GM21717 (cell line): ENCODE measurements around the gene C7orf57.
"Not testable (repeated sequence)": the region's sequence is repeated elsewhere in the genome, so short reads cannot be mapped to it uniquely, and the experiment has no call there.

Experiments
- ATAC-seq: cut with Tn5 transposase; IDR thresholded peaks from one replicate; pipeline ENCODE4 v1.9.1; 2021; ENCODE audit warnings: mild to moderate bottlenecking, moderate library complexity; ENCODE audit not compliant: unreplicated experiment

The C7orf57 gene

DNA sequence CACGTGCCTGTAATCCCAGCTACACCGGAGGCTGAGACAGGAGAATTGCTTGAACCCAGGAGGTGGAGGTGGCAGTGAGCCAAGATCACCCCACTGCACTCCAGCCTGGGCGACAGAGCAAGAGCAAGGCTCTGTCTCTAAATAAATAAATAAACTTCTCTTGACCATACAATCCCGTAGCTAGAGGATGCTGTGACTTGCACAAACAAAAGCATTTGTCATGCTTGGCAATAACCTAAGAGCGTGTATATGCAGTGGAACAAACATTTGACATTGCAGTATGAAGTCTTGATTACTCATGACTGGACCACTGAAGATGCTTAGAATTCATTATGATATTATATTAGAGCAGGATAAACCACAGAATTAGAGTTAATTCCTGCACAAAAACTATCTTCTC lies 1.4 kb upstream of the C7orf57 start:
- ATAC-seq, result no peak

DNA sequence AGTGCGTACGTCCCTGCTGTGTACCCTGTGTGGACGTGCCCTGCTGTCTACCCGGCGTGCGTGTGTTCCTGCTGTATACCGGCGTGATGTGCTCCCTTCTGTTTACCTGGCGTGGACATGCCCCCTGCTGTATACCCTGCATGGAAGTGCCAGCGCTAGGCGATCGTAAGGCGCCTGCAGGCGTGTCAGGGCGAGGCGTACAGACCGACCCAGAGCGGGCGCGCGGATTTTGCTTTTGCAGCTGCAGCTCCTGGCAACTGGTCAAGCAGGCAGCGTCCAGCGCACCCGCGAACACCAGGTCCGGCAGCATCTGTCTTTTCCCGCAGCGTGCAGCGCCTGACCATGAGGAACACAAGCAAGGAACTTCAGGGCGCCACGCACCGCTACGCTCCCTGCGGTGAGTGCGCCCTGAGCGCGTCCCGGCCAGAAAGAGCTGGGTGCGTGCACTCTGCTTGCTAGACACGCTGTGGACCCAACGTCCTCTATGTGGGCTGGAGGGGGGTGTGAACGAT lies 680 bp downstream of the C7orf57 start:
- ATAC-seq, result no peak

DNA sequence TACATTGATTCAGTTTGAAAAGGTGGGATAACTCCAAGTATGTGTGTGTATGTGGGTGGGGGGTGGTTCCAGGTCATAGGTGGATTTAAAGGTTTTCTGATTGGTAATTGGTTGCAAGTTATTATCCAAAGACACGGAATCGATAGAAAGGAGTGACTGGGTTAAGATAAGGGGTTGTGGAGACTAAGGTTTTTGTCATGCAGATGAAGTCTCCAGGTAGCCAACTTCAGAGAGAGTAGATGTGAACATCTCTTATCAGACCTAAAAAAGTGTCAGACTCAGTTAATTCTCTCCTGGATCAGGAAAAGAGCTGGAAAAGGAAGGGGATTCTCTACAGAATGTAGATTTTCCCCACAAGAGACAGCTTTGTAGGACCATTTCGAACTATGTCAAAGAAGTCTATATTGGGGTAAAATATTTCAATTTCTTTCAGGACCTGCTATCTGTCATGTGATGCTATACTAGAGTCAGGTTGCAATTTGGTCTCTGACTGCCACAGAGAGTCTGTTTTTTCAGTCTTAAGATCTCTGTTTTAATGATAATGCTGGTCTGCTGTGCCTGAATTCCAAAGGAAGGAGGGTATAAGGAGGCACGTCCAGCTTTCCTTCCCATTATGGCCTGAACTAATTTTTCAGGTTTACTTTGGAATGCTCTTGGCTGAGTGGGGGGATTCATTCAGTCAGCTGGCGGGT lies 3.6 kb downstream of the C7orf57 start:
- no peak for ATAC-seq

DNA sequence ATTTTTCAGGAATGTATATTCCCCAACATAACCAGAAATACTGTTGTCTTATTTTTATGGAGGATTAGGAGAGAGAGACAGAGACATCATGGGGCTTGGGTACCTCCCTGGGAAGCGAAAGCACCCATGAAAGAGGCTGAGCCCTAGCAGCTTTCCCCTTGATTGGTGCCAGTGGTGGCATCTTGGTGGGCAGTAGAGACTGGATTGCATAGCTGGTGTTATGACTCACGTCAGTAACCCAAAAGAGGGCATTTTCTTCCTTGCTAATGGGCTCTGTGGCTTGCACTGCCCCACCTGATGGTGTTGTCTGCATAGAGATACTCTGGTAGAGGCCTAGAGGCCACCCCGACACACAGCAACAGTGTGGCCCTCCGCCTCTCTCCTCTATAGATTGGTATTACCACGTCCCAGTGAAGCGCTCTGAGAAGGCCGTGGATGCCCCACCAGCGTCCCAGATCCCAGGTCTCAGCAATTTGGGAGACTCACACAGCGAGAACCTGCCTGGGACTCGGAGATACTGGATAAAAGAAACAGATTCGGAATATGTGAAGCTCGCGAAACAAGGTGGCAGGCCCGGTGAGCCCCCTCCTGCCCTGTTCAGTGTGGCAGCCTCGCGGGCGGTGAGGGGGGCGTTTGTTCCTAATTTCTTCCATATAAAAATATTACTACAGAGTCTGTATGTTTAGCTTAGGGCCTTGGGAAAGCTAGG lies 5.8 kb downstream of the C7orf57 start:
- no peak for ATAC-seq

DNA sequence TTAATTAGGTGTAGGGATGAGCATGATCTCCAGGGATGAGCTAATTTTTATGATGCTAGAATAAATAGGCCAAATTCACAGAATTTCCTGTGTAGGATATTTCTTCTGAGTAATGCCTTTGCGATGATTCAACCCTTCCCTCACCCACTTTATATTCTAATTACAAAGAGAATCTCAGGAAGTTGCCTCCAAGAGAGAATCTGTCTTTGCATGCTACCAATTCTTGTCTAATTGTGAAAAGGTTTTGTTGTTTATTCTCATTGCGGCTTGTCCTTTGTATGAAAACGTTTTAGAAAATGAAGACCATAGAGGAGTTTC lies 6.3 kb downstream of the C7orf57 start:
- ATAC-seq, result no peak

DNA sequence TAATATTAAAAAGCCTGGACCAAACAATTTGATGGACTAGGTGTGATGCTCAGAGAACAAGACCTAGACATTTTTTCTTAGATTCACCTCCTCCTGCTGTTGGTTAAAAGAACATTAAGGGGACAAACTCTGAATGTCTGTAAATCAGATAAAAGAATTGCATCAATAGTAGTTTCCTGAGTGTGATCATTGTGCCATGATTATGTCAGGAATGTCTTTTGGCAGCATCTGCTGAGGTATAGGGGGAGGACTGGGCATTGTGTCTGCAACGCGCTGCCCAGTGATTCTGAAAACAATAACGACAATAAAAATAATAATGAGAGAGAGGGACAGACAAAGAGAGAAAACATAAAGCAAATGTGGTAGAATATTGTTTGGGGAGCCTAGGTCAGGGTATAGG lies 6.9 kb downstream of the C7orf57 start:
- ATAC-seq, result no peak

DNA sequence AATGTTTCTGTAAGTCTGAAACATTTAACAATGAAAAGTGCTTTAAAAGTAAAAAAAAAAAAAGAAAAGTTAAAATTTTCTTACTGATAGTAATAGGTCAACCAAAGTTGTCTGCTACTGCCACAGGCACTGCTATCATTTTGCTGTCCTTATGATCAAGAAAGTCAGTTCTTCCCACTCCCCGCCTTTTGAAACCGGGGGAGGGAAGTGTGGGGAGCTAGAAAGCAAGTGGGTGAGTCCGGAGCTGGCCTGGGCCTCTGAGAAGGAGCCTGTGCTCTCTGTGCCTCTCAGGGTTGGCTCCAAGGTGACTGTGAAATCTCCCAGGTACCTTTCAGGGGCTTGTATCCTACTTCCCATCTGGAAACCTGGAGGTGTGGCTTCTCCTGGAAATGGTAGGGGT lies 7.3 kb downstream of the C7orf57 start:
- ATAC-seq, result no peak

DNA sequence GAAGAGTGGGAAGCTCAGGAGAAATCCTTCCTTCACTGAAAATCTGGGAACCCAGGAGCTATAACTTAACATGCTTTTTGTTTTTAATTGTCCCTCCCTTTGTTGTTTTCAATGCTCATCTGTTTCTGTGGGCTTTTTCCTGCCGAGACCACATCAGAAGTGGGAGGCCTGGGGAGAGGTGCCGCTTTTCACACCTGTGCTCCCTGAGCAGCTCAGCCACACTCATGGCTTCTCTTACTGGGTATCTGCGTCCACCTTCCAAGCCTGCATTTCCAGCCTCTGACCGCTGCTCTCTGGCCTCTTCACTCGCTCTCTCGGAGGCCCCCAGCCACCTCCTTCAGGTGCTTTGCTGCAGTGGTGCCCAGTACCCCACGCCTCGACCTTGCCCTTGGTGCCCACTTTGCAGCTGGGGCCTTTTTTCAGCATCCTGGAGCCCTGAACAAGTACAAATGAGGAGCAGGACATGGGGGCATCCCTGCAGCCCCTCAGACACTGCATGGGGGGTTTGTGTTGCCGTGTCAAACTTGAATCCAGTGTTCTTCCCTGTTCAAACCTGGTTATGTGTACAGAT lies 9.9 kb downstream of the C7orf57 start:
- no peak for ATAC-seq

DNA sequence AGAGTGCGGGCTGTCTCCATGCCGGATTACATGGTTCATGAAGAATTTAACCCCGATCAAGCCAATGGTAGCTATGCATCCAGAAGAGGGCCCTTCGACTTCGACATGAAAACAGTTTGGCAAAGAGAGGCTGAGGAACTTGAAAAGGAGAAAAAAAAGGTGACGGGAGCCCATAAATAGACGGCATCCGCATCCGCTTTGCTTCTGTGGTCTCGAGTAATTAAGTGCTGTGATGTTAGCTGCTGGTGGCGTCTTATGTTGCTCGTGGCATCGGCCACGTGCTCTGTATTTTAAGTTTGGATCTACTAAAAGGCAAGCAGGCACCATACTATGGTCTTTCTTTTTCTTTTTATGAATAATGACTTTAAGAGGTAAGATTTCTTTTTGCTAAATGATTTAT lies 11.1 kb downstream of the C7orf57 start:
- ATAC-seq, result no peak

DNA sequence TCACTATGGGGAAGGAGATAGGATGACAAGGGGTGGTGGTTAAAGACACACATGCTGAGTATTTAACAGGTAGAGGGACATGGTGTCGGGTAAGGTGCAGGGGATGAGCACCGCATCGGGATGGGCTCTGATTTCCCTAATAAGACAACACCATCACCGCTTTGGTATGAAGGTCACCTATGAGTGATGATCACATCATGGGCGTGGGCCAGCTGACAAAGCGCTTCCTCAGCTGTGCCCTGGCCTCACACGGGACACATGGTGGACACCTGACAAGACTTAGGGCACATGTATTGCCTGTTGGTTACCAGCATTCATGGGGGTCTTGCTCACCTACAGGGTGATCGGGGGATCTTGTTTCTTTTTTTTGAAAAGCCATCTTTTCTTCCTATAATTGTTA lies 12.8 kb downstream of the C7orf57 start:
- no peak for ATAC-seq

DNA sequence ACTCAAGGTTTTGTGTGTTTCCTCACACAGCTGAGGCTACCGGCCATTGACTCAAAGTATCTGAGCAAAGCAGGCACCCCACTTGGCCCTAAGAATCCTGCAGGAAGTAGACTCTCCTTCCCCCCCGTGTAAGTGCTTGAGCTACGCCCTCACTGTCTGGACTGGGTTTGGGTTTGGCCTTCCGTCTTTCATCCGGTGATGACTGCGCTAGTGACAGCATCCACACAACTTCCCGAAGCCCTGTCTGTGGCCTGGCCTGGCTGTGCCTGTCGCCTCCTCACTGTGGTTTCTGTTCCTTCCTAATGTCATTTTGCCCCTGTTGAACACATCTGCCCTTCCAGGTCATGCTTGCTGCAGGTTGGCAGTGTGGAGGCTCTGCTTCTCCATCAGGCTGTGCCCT lies 14.5 kb downstream of the C7orf57 start:
- ATAC-seq, result no peak

DNA sequence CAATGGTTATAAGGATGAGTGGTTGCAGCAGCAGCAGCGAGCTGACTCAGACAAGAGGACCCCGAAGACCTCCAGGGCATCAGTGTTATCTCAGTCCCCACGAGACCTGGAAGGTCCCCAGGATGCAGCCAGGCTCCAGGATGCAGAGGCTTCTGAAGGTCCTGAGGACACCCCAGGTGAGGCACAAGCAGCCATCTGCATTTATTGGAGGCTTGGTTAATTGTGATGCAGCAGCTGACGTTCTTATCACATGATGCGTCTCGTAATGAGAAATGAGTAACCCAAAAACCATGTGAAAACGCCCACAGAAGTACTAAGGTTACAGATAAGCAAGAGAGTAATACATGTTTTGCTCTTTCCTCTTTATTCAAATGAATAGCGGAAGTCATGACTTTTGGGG lies 17.4 kb downstream of the C7orf57 start:
- no peak for ATAC-seq

DNA sequence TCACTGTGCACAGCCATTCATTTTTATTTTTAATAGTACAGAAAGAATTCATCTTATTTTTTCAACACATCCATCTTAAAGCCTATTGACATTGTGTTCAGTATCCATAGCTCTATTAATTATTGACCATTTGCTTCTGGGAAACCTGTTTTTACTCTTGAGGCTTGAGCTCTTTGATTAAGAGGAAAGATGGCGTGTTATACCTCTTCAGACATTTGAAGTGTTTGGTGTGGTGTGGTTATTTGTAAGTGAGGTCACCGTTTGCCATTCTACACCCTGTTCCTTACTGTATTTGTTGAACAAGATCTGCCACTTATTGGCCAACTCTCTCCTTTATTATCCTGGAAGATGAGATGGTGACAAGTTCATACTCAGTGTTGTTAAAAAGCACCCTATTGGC lies 18.4 kb downstream of the C7orf57 start:
- no peak for ATAC-seq

DNA sequence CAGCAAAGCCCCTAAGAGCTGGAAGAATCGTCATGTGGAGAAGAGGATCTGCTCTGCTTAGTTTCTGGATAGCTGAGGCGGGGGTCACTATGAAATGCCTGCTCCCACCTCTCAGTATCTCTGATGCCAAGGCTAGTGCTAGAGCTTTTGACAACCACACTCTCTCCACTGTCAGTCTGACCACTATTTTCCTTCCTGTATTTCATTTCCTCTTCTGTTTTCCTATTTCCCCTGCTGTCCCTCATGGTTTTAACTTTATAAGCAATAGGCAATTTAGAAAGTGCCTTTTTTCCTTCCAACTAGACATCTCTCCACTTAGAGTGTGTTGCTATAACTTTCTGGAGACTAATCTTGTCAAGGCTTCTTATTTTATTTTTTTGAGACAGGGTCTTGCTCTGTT lies 23.6 kb downstream of the C7orf57 start:
- ATAC-seq, result no peak

DNA sequence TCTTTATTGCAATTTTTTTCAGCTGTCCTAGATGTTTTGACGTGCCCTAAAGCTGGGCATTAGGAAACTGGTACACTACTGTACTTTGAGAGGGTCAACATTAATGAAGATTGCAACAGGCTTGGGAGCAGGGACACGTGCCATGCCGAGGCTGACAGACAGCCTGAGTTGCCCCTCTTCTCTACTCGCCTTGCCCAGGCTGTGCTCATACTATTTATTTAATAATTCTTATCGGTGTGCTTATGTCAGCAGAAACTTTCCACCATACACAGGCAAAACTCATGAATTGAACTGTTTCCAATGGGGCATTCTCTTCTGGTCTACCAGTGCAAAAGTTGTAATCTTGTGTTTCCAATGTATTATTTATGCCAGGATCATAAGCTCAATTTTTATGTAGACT lies 24.4 kb downstream of the C7orf57 start:
- ATAC-seq, result no peak

DNA sequence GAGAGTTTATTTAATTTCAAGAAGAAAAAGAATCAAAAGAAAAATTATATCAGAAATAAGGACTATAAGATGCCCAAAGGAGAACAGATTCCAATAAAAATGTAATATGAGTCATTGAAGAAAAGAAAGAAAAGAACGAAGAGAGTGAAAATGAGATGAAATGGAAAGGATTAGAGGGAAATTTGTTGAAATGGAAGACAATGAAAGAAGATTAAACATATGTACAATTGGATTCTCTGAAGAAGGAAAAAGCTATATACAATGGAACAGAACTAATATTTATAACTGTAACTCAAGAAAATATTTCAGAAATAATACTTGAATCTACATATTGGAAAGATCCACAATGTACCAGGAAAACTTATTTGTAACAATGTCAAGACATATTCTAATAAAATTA lies 28.6 kb downstream of the C7orf57 start:
- ATAC-seq, result no peak

DNA sequence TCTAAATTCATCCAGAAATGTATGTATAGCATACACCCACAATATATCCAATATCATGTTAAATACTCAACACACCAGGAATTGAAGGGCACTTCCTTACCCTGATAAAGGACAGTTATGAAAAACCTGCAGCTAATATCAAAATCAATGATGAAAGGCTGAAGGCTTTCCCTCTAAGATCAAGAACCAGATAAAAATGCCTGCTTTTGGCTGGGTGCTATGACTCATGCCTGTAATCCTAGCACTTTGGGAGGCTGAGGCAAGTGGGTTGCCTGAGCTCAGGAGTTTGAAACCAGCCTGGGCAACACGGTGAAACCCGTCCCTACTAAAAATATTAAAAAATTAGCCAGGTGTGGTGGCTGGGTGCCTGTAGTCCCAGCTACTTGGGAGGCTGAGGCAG lies 32.1 kb downstream of the C7orf57 start:
- ATAC-seq, result no peak

DNA sequence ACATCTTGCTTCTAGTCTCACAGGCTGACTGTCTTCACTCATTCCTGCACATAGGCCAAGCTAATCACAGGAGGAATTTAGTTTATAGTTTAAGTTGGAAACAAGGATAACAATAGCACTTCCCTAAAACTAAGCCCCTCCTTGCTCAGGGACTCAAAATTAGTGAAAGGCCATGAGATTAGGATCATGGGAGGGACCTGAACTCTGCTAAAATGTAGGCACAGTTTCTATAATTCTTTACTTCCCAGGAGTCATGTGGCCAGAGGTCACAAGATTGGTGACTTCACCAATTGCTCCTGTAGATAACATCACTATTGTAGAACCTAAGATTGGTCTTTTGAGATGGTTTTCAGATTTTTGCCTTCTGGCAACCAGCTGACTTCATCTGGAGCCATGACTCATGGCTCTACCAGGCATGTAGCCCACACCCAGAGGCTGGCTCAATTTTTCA lies 38.9 kb downstream of the C7orf57 start:
- ATAC-seq, result no peak

DNA sequence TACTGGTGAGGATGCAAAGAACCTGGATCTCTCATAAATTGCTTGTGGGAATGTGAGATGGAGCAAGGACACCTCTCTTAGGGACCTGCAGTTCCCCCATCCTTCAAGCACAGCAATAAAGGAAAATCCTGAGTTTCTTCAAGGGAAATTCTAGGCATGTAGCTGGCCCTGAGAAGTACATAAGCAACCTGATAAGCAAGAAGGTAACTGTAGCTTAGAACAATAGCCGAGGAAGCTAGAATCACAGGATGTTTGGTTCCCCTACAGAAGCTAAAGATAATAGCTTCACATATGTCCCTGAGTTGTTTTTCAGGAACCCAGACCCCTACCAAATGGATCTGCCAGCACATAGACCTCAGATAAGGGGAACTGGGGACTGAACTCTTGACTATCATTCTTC lies 42.1 kb downstream of the C7orf57 start:
- no peak for ATAC-seq

DNA sequence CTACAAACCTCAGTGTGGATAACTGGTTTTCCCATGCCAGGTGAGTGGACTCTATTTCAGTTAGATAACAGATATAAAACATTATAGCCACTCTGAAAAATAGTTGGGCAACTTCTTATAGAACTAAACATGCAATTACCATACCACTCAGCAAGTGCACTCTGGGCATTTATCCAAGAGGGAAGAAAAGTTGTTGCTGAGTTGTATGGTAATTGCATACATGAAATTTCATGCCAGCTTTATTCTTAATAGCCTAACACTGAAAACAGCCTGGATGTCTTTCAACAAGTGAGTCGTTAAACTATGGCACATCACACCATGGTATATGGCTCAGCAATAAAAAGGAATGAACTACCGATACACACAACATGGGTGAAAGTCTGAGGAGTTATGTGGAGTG lies 43.1 kb downstream of the C7orf57 start:
- ATAC-seq, result no peak

DNA sequence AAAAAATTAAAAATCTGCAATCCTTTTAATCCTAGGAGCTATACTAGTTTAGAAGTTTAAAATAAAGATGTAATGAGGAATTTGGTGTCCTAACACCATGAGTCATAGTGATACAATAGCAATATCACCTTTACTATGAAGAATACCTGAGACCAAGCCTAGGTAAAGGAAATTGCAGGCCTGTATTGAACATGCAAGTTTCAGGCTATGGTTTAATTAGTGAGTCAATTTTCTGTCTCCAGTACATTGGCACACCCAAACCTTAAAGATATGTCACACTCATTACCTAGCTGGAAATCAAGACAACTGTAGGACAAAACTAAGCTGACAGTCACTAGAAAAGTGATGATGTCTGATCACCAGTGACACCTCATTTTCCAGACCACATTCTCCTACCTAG lies 47.0 kb downstream of the C7orf57 start:
- not testable (repeated sequence) for ATAC-seq

DNA sequence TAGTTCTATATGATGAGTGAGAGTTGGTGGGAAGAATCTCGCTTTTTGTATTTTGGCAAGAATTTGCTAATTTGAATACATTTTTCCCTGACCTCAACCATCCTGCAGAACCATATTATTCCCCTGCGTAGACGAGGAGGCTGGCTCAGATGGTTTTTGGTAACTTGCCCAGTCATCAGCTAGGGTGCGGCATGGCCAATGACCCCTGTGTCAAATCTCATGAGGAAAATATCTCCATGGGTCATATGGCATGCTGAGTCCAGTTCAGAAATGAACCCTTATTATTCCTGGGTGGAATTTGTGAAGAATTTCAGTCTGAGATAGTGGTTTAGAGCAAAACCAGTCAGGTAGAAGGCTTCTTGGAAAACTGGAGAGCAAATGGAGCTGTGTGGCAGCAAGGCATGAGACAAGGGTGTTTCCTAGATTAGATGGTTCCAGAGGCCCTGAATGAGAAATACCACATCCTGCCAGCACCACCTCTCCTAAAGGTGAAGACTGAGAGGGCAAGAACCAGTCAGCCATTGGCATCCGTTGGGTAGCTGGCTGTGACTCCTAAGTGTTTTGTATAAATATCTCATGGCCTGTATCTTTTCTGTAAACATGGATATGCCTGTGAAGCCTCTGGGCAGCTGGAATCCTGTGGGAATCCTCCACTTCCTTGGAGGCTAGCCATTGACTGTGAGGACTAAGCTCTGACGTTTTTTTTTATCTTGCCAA lies 47.9 kb downstream of the C7orf57 start:
- ATAC-seq, result no peak
